DND-41 (cell line): Measurements from ENCODE around the gene DNTT.

Experiments used
- ATAC-seq: fragments of 200-7000 bp; cut with Tn5 transposase; 3 replicates; pipeline ENCODE4 v1.9.1; 2021; ENCODE audit warnings: low read depth; ENCODE audit not compliant: insufficient read depth
- DNase-seq: peaks from one replicate; pipeline ENCODE4 v3.0.0-alpha.2; 2020
- H2AFZ ChIP-seq: 2 replicates; pipeline ENCODE4 v1.6.0; 2012; ENCODE audit warnings: low read depth, low read length
- H3K27ac ChIP-seq: 2 replicates; pipeline ENCODE4 v1.5.1; 2012; ENCODE audit warnings: low read length, inconsistent platforms
- H3K27me3 ChIP-seq: fragments of 200-600 bp; sonication (generic); 2 replicates; pipeline ENCODE4 v1.6.0; 2012; ENCODE audit warnings: low read length, mild to moderate bottlenecking, inconsistent platforms; ENCODE audit not compliant: insufficient read depth, poor library complexity
- H3K36me3 ChIP-seq: 2 replicates; pipeline ENCODE4 v1.5.1; 2012; ENCODE audit warnings: low read length, inconsistent platforms; ENCODE audit not compliant: insufficient read depth
- H3K4me1 ChIP-seq: 2 replicates; pipeline ENCODE4 v1.5.1; 2012; ENCODE audit warnings: mild to moderate bottlenecking, low read length; ENCODE audit not compliant: insufficient read depth
- H3K4me2 ChIP-seq: 2 replicates; pipeline ENCODE4 v1.6.0; 2012; ENCODE audit warnings: mild to moderate bottlenecking, moderate library complexity, low read length, inconsistent platforms; ENCODE audit not compliant: insufficient read depth
- H3K4me3 ChIP-seq, 2 experiments: fragments of 200-600 bp in 1 of 2; shearing (Covaris generic) in 1 of 2; 2 replicates each; pipeline ENCODE4 v1.5.1; 2012 to 2016; ENCODE audit warnings: inconsistent platforms in 2 of 2, low read length in 2 of 2, mild to moderate bottlenecking in 2 of 2, low read depth in 1 of 2, moderate library complexity in 1 of 2
- H3K79me2 ChIP-seq: 2 replicates; pipeline ENCODE4 v1.6.0; 2012; ENCODE audit warnings: low read length, inconsistent platforms; ENCODE audit not compliant: insufficient read depth
- H3K9ac ChIP-seq: 2 replicates; pipeline ENCODE4 v1.6.0; 2012; ENCODE audit warnings: low read depth, mild to moderate bottlenecking, inconsistent platforms, low read length, moderate library complexity
- H3K9me3 ChIP-seq: 2 replicates; pipeline ENCODE4 v1.5.1; 2012; ENCODE audit warnings: low read length, moderate library complexity, mild to moderate bottlenecking, inconsistent platforms; ENCODE audit not compliant: insufficient read depth, severe bottlenecking
- H4K20me1 ChIP-seq: 2 replicates; pipeline ENCODE4 v1.6.0; 2012; ENCODE audit warnings: low read length; ENCODE audit not compliant: insufficient read depth
- EZH2 ChIP-seq: IDR thresholded peaks from 3 replicates; pipeline ENCODE4 v1.6.1; 2012; ENCODE audit warnings: borderline replicate concordance, low read depth, mild to moderate bottlenecking, moderate library complexity, low read length, inconsistent platforms; ENCODE audit not compliant: severe bottlenecking
- TF ChIP-seq, protein P1 (sequence below): IDR thresholded peaks from 2 replicates; pipeline ENCODE4 v1.5.1; 2012; ENCODE audit warnings: borderline replicate concordance, low read length, moderate library complexity, mild to moderate bottlenecking; ENCODE audit not compliant: poor library complexity, severe bottlenecking; ENCODE audit errors: extremely low read depth

Gene DNTT

DNA sequence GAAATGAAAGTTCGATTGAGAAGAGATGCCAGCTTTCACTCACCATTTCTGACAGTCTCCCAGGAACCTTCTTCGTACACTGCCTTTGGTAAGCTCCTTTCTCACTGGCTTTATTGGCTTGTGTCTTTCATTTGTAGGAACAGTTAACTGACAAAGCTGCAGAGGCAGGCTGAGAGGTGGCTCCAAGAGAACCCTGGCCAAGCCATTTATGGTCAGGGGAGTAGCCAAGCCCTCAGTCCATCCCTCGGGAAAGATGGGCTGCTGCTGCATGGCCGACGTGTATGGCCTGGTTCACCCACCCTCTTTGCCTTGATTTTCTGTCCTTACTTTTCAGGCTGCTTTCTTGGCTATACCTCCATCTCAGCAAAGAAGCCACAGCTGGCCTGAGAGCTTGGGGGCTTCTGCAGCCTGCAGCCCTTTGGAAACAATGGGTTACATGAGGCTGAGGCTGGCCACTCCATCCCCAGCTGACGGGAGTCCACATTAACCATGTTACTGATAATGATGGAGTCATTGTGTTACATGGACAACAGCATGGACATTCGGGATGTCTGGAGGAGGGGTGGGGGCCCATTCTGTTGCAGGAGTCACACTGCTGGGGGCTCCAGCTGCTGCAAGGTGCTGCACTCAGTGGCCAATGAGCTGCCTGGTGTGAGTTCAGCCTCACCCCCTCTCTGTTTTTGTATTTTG is 54.8 kb downstream of the DNTT start, which contains the start of gene OPALIN:
Gene OPALIN, minus strand, starts transcription at position 152 of the 690 bp plus-strand sequence. Its CDS starts 106 bp downstream, at position 46.
- H4K20me1 ChIP-seq: no peaks in the 10 kb centered on the region
- no peak for DNase-seq
- H3K9ac ChIP-seq: no peak within 1 kb of the TSS
- H3K36me3 ChIP-seq: no peaks in the 10 kb centered on the region
- H3K27ac ChIP-seq: no peak within 1 kb of the TSS
- H3K27me3 ChIP-seq: no peaks in the 10 kb centered on the region
- no peak for ATAC-seq
- no peak within 1 kb of the TSS for H2AFZ ChIP-seq
- H3K4me1 ChIP-seq: no peaks in the 10 kb centered on the region
- no peaks in the 10 kb centered on the region for H3K9me3 ChIP-seq
- H3K4me2 ChIP-seq: no peak within 1 kb of the TSS
- no peak within 1 kb of the TSS for H3K4me3 ChIP-seq
- no peaks in the 10 kb centered on the region for H3K79me2 ChIP-seq
- no peak for TF ChIP-seq EZH2

DNA sequence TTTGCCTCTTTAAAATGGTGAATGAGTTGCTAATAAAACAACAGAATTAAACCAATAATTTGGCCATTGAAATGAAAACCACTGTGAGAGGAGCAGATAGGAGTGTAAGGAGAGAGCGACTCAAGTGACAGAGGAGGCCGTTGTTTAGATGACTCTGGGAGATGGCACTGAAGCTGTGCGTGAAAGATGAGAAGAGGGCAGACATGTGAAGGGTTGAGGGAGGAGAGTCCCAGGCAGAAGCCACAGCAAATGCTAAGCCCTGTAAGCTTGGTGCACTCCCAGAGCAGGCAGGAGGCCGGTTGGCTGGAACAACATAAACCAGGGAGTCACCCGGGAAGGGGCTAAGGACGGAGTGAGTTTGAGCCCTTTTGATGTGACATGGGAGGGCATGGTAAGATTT is 55.4 kb downstream of the DNTT start:
- no peak overlapping the region for H3K9ac ChIP-seq
- no peak for DNase-seq

DNA sequence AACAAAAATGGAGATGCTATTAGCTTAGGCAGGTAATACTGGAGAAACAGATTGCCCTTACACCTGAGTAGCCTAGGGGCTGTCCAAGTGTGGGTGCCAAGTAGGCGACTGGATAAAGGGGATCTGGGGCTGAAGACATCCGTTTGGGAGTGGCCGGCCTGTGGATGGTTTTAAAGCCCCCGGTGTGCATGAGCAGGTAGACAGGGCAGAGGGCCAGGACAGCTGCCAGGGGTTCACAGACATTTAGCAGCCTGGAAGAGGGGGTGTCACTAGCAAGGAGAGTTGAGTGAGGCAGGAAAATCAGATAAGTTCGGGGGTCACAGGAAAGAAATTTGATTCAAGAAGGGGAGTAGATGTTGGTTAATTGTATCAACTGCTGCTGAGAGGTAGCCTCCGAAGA is 56.1 kb downstream of the DNTT start:
- ATAC-seq: no peak

More for the DNA sequence above, 55.4 kb downstream of the DNTT start:
- Histone ChIP-seq H3K4me1 (no peaks in the 10 kb centered on the region), H4K20me1 (no peaks in the 10 kb centered on the region), H3K4me2 (no peak overlapping the region), H3K27me3 (no peaks in the 10 kb centered on the region), H3K79me2 (no peaks in the 10 kb centered on the region), H3K36me3 (no peaks in the 10 kb centered on the region), H3K27ac (no peak overlapping the region), H3K4me3 (no peak overlapping the region), H2AFZ (no peak overlapping the region), H3K9me3 (no peaks in the 10 kb centered on the region)
- TF ChIP-seq, protein P1, sequence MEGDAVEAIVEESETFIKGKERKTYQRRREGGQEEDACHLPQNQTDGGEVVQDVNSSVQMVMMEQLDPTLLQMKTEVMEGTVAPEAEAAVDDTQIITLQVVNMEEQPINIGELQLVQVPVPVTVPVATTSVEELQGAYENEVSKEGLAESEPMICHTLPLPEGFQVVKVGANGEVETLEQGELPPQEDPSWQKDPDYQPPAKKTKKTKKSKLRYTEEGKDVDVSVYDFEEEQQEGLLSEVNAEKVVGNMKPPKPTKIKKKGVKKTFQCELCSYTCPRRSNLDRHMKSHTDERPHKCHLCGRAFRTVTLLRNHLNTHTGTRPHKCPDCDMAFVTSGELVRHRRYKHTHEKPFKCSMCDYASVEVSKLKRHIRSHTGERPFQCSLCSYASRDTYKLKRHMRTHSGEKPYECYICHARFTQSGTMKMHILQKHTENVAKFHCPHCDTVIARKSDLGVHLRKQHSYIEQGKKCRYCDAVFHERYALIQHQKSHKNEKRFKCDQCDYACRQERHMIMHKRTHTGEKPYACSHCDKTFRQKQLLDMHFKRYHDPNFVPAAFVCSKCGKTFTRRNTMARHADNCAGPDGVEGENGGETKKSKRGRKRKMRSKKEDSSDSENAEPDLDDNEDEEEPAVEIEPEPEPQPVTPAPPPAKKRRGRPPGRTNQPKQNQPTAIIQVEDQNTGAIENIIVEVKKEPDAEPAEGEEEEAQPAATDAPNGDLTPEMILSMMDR: no peak
- no peak for TF ChIP-seq EZH2
- ATAC-seq: no peak

DNA sequence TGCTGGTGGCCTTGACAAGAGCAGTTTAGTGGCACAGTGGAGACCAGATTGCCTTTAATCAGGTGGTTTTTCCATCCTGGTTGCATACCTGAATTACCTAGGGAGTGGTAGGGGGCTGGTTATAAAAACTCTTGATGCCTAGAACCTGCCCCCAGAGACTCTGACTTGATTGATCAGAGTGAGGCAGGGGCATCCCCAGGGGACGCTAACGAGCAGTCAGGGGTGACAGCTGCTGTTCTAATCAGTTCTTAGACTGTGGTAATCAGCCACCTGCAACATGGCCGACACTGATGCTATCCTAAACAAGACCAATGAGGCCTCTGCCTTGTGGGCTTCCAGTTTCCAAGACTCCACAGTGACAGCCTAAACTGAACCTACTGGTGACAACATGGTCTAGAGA is 56.5 kb downstream of the DNTT start:
- Histone ChIP-seq H3K4me1 (no peaks in the 10 kb centered on the region), H3K4me3 (no peak overlapping the region), H4K20me1 (no peaks in the 10 kb centered on the region), H3K27ac (no peak overlapping the region), H3K27me3 (no peaks in the 10 kb centered on the region), H3K9me3 (no peaks in the 10 kb centered on the region), H2AFZ (no peak overlapping the region), H3K36me3 (no peaks in the 10 kb centered on the region), H3K79me2 (no peaks in the 10 kb centered on the region), H3K4me2 (no peak overlapping the region), H3K9ac (no peak overlapping the region)
- TF ChIP-seq EZH2: no peak
- TF ChIP-seq, protein P1: no peak
- DNase-seq (no peak), ATAC-seq (no peak)

More for the DNA sequence above, 56.1 kb downstream of the DNTT start:
- no peak overlapping the region for H2AFZ ChIP-seq
- H3K4me3 ChIP-seq: no peak overlapping the region
- TF ChIP-seq, protein P1: no peak
- no peak overlapping the region for H3K4me2 ChIP-seq
- H3K9me3 ChIP-seq: no peaks in the 10 kb centered on the region
- H3K27ac ChIP-seq: no peak overlapping the region
- no peaks in the 10 kb centered on the region for H3K27me3 ChIP-seq
- DNase-seq: no peak
- no peaks in the 10 kb centered on the region for H3K4me1 ChIP-seq
- no peaks in the 10 kb centered on the region for H3K79me2 ChIP-seq
- H3K36me3 ChIP-seq: no peaks in the 10 kb centered on the region
- H3K9ac ChIP-seq: no peak overlapping the region
- no peaks in the 10 kb centered on the region for H4K20me1 ChIP-seq
